Measurements from ENCODE around the gene ALG12.
"Not testable (repeated sequence)": the region's sequence is repeated elsewhere in the genome, so short reads cannot be mapped to it uniquely, and the experiment has no call there.

GRCh38 chr22:49945042-49945794, 27.0 kb upstream of the ALG12 start:
- TF ChIP-seq POLR2A (IDR thresholded peaks at IDR 0.05; ENCODE audit: low read depth, low read length); TAF1 (IDR thresholded peaks at IDR 0.05; ENCODE audit: borderline replicate concordance, low read depth, low read length); POLR2AphosphoS5 (IDR thresholded peaks at IDR 0.05; ENCODE audit: low read depth, low read length): not testable (repeated sequence)
